Measurements from ENCODE around the gene TRIM40. TPM values are rescaled to one million over a fixed set of nuclear protein-coding genes. Genes with fewer than 3 reads are reported as not detected.
A peak's percentile ranks its signal among the peaks of the same experiment; 100 is the strongest.

Gene TRIM40, protein sequence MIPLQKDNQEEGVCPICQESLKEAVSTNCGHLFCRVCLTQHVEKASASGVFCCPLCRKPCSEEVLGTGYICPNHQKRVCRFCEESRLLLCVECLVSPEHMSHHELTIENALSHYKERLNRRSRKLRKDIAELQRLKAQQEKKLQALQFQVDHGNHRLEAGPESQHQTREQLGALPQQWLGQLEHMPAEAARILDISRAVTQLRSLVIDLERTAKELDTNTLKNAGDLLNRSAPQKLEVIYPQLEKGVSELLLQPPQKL
- total RNA-seq (2021; ENCODE audit: unreplicated experiment): not detected
- not detected for polyA plus RNA-seq (2012; ENCODE audit: insufficient read length)
- percentile 13 among the genes with signal in this experiment for Bru-seq, nascent RNA
- BruChase-seq, experiment 1, labeled RNA remaining after a 2-hour chase: percentile 7 among the genes with signal in this experiment
- BruChase-seq, experiment 2, labeled RNA remaining after a 6-hour chase: not detected
- long read RNA-seq: 0 reads

DNA sequence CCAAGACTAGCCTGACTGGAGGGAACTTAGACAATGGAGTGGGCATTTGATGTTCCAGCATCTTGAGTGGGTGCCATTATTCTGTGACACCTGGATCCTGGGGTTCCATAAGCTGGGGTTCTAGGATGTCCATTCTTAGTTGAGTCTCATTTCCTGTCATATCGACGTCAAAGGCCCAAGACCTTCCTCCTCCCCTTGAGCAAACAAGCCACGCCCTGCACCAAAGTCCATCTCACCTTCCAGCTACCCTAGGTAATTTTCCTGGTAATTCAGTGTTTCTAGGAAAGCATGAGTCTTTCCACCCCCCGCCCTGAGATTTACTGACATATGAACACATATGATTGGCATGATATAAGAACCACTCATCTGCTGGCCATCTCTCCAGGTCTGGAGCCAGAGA lies at the start of gene TRIM40:
TRIM40 (plus strand) TSS at position 384 of the 400 bp plus-strand sequence. CDS start 897 bp downstream, outside the sequence.
- intact Hi-C loops (cut with micrococcal nuclease; ENCODE audit: unreplicated experiment): no loop called here
- no peaks in the 10 kb centered on the region for H3K36me3 ChIP-seq (ENCODE audit: control insufficient read depth, insufficient read depth, low read length)
- BruUV-seq (replicated peaks): no TSS peak
- no peaks in the 10 kb centered on the region for H3K9me3 ChIP-seq (ENCODE audit: control insufficient read depth, insufficient read depth, low read depth, low read length)
- no peak for ATAC-seq
- ChIA-PET POLR2A (interaction anchor here (0.6 kb wide), 1 partner anchor 32 kb away, joined by 3 read pairs; no protein-coding TSS in a partner anchor), CTCF (no interaction called here)
- no peaks in the 10 kb centered on the region; the same call in 1 of the 2 replicates for H3K4me1 ChIP-seq (ENCODE audit: control insufficient read depth, insufficient read depth, low read length)
- H3K27me3 ChIP-seq (ENCODE audit: control insufficient read depth, insufficient read depth, low read length): peaks cover 5% of the 10 kb centered on the region; the same call in 1 of the 2 replicates
- in situ Hi-C loops (cut with HindIII; ENCODE audit: low pct_unique_long_range_greater_than_20kb, low sequenced_read_pairs): no loop called here
- H3K27ac ChIP-seq (ENCODE audit: low read length): no peak within 1 kb of the TSS
- TF ChIP-seq POLR2AphosphoS5 (IDR thresholded peaks at IDR 0.05; ENCODE audit: low read depth, low read length) (no peak), SIN3A (IDR thresholded peaks at IDR 0.05; ENCODE audit: borderline replicate concordance, insufficient read depth, low read depth, low read length) (no peak), TCF7L2 (IDR thresholded peaks at IDR 0.05; ENCODE audit: low read depth, low read length) (no peak)
- TF ChIP-seq, protein P1, sequence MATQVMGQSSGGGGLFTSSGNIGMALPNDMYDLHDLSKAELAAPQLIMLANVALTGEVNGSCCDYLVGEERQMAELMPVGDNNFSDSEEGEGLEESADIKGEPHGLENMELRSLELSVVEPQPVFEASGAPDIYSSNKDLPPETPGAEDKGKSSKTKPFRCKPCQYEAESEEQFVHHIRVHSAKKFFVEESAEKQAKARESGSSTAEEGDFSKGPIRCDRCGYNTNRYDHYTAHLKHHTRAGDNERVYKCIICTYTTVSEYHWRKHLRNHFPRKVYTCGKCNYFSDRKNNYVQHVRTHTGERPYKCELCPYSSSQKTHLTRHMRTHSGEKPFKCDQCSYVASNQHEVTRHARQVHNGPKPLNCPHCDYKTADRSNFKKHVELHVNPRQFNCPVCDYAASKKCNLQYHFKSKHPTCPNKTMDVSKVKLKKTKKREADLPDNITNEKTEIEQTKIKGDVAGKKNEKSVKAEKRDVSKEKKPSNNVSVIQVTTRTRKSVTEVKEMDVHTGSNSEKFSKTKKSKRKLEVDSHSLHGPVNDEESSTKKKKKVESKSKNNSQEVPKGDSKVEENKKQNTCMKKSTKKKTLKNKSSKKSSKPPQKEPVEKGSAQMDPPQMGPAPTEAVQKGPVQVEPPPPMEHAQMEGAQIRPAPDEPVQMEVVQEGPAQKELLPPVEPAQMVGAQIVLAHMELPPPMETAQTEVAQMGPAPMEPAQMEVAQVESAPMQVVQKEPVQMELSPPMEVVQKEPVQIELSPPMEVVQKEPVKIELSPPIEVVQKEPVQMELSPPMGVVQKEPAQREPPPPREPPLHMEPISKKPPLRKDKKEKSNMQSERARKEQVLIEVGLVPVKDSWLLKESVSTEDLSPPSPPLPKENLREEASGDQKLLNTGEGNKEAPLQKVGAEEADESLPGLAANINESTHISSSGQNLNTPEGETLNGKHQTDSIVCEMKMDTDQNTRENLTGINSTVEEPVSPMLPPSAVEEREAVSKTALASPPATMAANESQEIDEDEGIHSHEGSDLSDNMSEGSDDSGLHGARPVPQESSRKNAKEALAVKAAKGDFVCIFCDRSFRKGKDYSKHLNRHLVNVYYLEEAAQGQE (IDR thresholded peaks at IDR 0.05; ENCODE audit: insufficient read depth in 1 of 2, low read depth in 2 of 2, low read length in 1 of 2): no peak
- TF ChIP-seq, protein P2, sequence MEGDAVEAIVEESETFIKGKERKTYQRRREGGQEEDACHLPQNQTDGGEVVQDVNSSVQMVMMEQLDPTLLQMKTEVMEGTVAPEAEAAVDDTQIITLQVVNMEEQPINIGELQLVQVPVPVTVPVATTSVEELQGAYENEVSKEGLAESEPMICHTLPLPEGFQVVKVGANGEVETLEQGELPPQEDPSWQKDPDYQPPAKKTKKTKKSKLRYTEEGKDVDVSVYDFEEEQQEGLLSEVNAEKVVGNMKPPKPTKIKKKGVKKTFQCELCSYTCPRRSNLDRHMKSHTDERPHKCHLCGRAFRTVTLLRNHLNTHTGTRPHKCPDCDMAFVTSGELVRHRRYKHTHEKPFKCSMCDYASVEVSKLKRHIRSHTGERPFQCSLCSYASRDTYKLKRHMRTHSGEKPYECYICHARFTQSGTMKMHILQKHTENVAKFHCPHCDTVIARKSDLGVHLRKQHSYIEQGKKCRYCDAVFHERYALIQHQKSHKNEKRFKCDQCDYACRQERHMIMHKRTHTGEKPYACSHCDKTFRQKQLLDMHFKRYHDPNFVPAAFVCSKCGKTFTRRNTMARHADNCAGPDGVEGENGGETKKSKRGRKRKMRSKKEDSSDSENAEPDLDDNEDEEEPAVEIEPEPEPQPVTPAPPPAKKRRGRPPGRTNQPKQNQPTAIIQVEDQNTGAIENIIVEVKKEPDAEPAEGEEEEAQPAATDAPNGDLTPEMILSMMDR (IDR thresholded peaks at IDR 0.05): no peak
- no peak within 1 kb of the TSS for H3K4me3 ChIP-seq (ENCODE audit: low read depth in 2 of 2, low read length in 2 of 2)
- DNase-seq (ENCODE audit: low read depth, low spot score): no peak

DNA sequence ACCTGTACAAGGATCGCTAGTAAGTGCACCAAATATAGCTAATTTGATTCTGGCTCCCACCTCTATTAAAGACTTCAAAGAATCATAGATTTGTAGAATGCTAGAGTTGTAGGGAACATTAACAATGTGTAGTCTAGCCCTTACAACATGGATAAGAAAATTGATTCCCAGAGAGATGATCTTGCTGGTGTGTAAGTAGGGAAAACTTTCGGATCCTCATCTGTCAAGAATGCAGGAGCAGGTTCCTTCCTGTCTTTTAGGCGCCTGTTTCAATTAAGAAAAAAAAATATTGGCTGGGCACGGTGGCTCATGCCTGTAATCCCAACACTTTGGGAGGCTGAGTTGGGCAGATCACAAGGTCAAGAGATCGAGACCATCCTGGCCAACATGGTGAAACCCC lies 48.1 kb upstream of the TRIM40 start:
- no peak overlapping the region for H3K4me3 ChIP-seq (ENCODE audit: low read depth in 2 of 2, low read length in 2 of 2)
- BruUV-seq (replicated peaks): no TSS peak
- H3K36me3 ChIP-seq (ENCODE audit: control insufficient read depth, insufficient read depth, low read length): no peaks in the 10 kb centered on the region
- TF ChIP-seq, protein P1 (IDR thresholded peaks at IDR 0.05; ENCODE audit: insufficient read depth in 1 of 2, low read depth in 2 of 2, low read length in 1 of 2): no peak
- TF ChIP-seq SIN3A (IDR thresholded peaks at IDR 0.05; ENCODE audit: borderline replicate concordance, insufficient read depth, low read depth, low read length) (no peak), TCF7L2 (IDR thresholded peaks at IDR 0.05; ENCODE audit: low read depth, low read length) (no peak), POLR2AphosphoS5 (IDR thresholded peaks at IDR 0.05; ENCODE audit: low read depth, low read length) (no peak)
- TF ChIP-seq, protein P2 (IDR thresholded peaks at IDR 0.05): no peak
- no peaks in the 10 kb centered on the region for H3K9me3 ChIP-seq (ENCODE audit: control insufficient read depth, insufficient read depth, low read depth, low read length)
- H3K4me1 ChIP-seq (ENCODE audit: control insufficient read depth, insufficient read depth, low read length): no peaks in the 10 kb centered on the region
- ChIA-PET POLR2A (no interaction called here), CTCF (interaction anchor here (1.1 kb wide), 1 partner anchor 15 kb away, joined by 3 read pairs; no protein-coding TSS in a partner anchor)
- no peak overlapping the region for H3K27ac ChIP-seq (ENCODE audit: low read length)
- in situ Hi-C loops (cut with HindIII; ENCODE audit: low pct_unique_long_range_greater_than_20kb, low sequenced_read_pairs): no loop called here
- 0 out of 2 replicates have a peak, but pooled peaks cover 2% of the 10 kb centered on the region for H3K27me3 ChIP-seq (ENCODE audit: control insufficient read depth, insufficient read depth, low read length)
- DNase-seq (ENCODE audit: low read depth, low spot score): no peak
- no peak for ATAC-seq
- intact Hi-C loops (cut with micrococcal nuclease; ENCODE audit: unreplicated experiment): no loop called here

All from Panc1 (cell line).